Stomach smooth muscle (tissue), 2 donors: ENCODE data around the gene CPNE1.

Source experiments
- H3K27ac ChIP-seq: one replicate; pipeline ENCODE4 v1.7.0; 2013; ENCODE audit warnings: mild to moderate bottlenecking, low read length, inconsistent platforms
- H3K27me3 ChIP-seq, 2 donors: one replicate each; pipeline ENCODE4 v1.7.0; 2013; ENCODE audit warnings: low read length in 2 of 2; ENCODE audit not compliant: insufficient read depth in 2 of 2, control insufficient read depth in 1 of 2
- H3K36me3 ChIP-seq, 2 donors: one replicate each; pipeline ENCODE4 v1.7.0; 2013; ENCODE audit warnings: low read length in 2 of 2; ENCODE audit not compliant: control insufficient read depth in 2 of 2, insufficient read depth in 2 of 2
- H3K4me1 ChIP-seq: one replicate; pipeline ENCODE4 v1.7.0; 2013; ENCODE audit warnings: low read length; ENCODE audit not compliant: control insufficient read depth, insufficient read depth
- H3K4me3 ChIP-seq, 2 donors: one replicate each; pipeline ENCODE4 v1.7.0; 2013; ENCODE audit warnings: low read length in 2 of 2
- H3K9ac ChIP-seq, 2 donors: one replicate each; pipeline ENCODE4 v1.7.0; 2013; ENCODE audit warnings: low read length in 2 of 2, mild to moderate bottlenecking in 1 of 2
- H3K9me3 ChIP-seq, 2 donors: one replicate each; pipeline ENCODE4 v1.7.0; 2013; ENCODE audit warnings: low read length in 2 of 2; ENCODE audit not compliant: control insufficient read depth in 2 of 2
- donor health status: healthy.
- donor health status: Pancreatic carcinoma.

The CPNE1 gene

DNA sequence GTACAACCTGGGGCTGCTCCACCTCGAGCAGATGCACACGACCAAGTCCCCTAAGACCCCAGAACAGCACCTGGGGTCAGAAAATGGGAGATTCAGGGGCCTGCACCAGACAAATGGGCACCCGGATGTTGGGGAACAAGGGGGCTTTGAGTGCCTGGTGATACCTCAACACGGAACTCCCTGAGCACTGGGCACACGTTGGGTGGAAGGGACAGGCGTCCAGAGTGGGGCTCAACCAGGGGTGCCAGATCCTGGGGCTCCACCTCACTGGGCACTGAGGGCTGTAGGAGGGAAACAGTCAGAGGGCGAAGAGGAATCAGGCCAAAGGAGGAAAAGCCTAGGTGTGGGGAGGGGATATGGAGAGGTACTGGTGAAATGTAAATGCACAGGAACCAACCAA, 82.6 kb downstream of the CPNE1 start:
- Histone ChIP-seq H3K9me3 (no peaks in the 10 kb centered on the region), H3K9ac (no peak overlapping the region), H3K4me3 (no peak overlapping the region), H3K4me1 (no peaks in the 10 kb centered on the region), H3K27ac (no peak overlapping the region), H3K36me3 (no peaks in the 10 kb centered on the region), H3K27me3 (no peaks in the 10 kb centered on the region)

GRCh38 chr20:35579196-35579595, 85.5 kb downstream of the CPNE1 start:
- Histone ChIP-seq H3K9me3 (no peaks in the 10 kb centered on the region), H3K27ac (no peak overlapping the region), H3K9ac (no peak overlapping the region), H3K4me3 (no peak overlapping the region), H3K36me3 (no peaks in the 10 kb centered on the region), H3K4me1 (no peaks in the 10 kb centered on the region), H3K27me3 (no peaks in the 10 kb centered on the region)

GRCh38 chr20:35578469-35578868, 86.2 kb downstream of the CPNE1 start:
- no peaks in the 10 kb centered on the region for H3K27me3 ChIP-seq
- H3K9me3 ChIP-seq = no peaks in the 10 kb centered on the region
- no peak overlapping the region for H3K27ac ChIP-seq
- no peak overlapping the region for H3K9ac ChIP-seq
- no peaks in the 10 kb centered on the region for H3K4me1 ChIP-seq
- H3K36me3 ChIP-seq = no peaks in the 10 kb centered on the region
- no peak overlapping the region for H3K4me3 ChIP-seq

DNA sequence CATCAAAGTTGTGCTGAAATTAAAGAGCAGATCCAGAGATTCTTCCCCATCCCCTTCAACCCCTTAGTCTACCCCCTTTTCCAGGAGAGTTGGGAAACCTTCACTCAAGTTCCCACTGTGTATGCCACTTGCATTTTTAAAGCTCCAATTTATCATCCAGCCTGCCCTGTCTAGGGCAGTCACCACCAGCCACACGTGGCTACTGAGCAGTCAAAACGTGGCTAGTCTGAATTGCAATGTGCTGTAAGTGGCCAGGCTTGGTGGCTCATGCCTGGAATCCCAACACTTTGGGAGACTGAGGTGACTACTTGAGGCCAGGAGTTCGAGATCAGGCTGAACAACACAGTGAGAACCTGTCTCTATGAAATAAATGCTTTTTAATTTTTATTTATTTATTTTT, 87.9 kb downstream of the CPNE1 start:
- H3K4me1 ChIP-seq = no peaks in the 10 kb centered on the region
- H3K27me3 ChIP-seq = no peaks in the 10 kb centered on the region
- H3K36me3 ChIP-seq = no peaks in the 10 kb centered on the region
- H3K9me3 ChIP-seq = peaks cover 0 to 2% of the 10 kb centered on the region in 2 donors
- no peak overlapping the region for H3K4me3 ChIP-seq
- no peak overlapping the region for H3K9ac ChIP-seq
- no peak overlapping the region for H3K27ac ChIP-seq
